ENCODE results near the gene IL37. TPM values are rescaled to one million over a fixed set of nuclear protein-coding genes. Genes with fewer than 3 reads are reported as not detected.

Gene IL37
- total and polyA plus RNA-seq, 2 donors (not counting 3 experiments of a cell fraction or from before 2014, with no cell fraction given), result not detected

GRCh38 chr2:112924821-112925220 lies 13.9 kb downstream of the IL37 start:
- H2AFZ ChIP-seq (ENCODE audit: low read depth, low read length), result no peak overlapping the region
- dilution Hi-C loops (cut with MboI; ENCODE audit: extremely low pct_ligation_motif_present, low sequenced_read_pairs), result loop anchor here (25.0 kb wide), 1 partner anchor 163 kb away; the partner anchor contains the start of gene CKAP2L
- H3K9me3 ChIP-seq (replicated peaks; ENCODE audit: control insufficient read depth, insufficient read depth, low read length), result no peaks in the 10 kb centered on the region
- no peak for DNase-seq (ENCODE audit: low read depth, low spot score)
- H3K79me2 ChIP-seq (ENCODE audit: control insufficient read depth, insufficient read depth, low read length), result no peaks in the 10 kb centered on the region
- no peaks in the 10 kb centered on the region for H3K36me3 ChIP-seq (ENCODE audit: control insufficient read depth in 2 of 2, extremely low read depth in 1 of 2, insufficient read depth in 2 of 2, low read length in 2 of 2)
- ChIA-PET POLR2A (no interaction called here), CTCF (interaction anchor here (3.1 kb wide), 1 partner anchor 17 kb away, joined by 18 read pairs; no protein-coding TSS in a partner anchor)
- no peak overlapping the region for H3K9ac ChIP-seq (replicated peaks; ENCODE audit: extremely low read depth, insufficient read depth, low read length)
- no peak overlapping the region for H3K4me3 ChIP-seq (replicated peaks in 1 of 3; ENCODE audit: insufficient read depth in 1 of 3, low read depth in 1 of 3, low read length in 3 of 3)
- peaks cover 14 to 17% of the 10 kb centered on the region in 2 experiments for H3K27me3 ChIP-seq (ENCODE audit: control insufficient read depth in 2 of 2, insufficient read depth in 2 of 2, low read length in 2 of 2)
- FAIRE-seq, result no peak
- no peaks in the 10 kb centered on the region for H4K20me1 ChIP-seq (replicated peaks; ENCODE audit: control insufficient read depth, extremely low read depth, insufficient read depth, low read length)
- no peak overlapping the region for H3K27ac ChIP-seq (ENCODE audit: insufficient read depth, low read depth, low read length)
- intact Hi-C loops (cut with micrococcal nuclease), result no loop called here
- H3K9me1 ChIP-seq (replicated peaks; ENCODE audit: control insufficient read depth, extremely low read depth, insufficient read depth, low read length), result no peaks in the 10 kb centered on the region
- no peaks in the 10 kb centered on the region for H3K4me1 ChIP-seq (ENCODE audit: control insufficient read depth, extremely low read depth, insufficient read depth, low read length)
- no peak overlapping the region for H3K4me2 ChIP-seq (ENCODE audit: insufficient read depth, low read length)
- no peak for TF ChIP-seq JUN (IDR thresholded peaks at IDR 0.05; ENCODE audit: borderline replicate concordance, insufficient read depth, insufficient read length, low read depth)
- TF ChIP-seq MAX (IDR thresholded peaks at IDR 0.05; ENCODE audit: insufficient read depth, insufficient read length), result no peak
- TF ChIP-seq MYC (IDR thresholded peaks at IDR 0.05; ENCODE audit: low read depth, low read length), result no peak
- TF ChIP-seq CTCF (IDR thresholded peaks at IDR 0.05; ENCODE audit: extremely low read depth in 1 of 2, insufficient read depth in 1 of 2, low read depth in 1 of 2, low read length in 2 of 2), result no peak
- TF ChIP-seq FOS (IDR thresholded peaks at IDR 0.05; ENCODE audit: borderline replicate concordance, insufficient read depth, low read length), result no peak
- no peak for TF ChIP-seq GATA2 (IDR thresholded peaks at IDR 0.05; ENCODE audit: insufficient read depth, insufficient read length, low read depth, low read length)
- no TSS peak for BruUV-seq (replicated peaks)

Data from endothelial cell of umbilical vein (primary cell).